HT-29 (cell line): ENCODE measurements around the gene EFNB2. TPM values are rescaled to one million over a fixed set of nuclear protein-coding genes. Genes with fewer than 3 reads are reported as not detected.

ENCODE experiments used
- DNase-seq: peaks from one replicate; pipeline ENCODE4 v3.0.0-alpha.2; 2015; ENCODE audit warnings: low spot score
- total RNA-seq: library from RNA; depleted of rRNA; stranded (reverse); fragments of >200 nt; shearing (Covaris generic); gene quantifications from 2 replicates; pipeline ENCODE4 v1.2.3, GENCODE V29; 2014; rRNA removed

Gene EFNB2
- total RNA-seq, 1 experiment from 2014 or later, result 31.0 TPM

DNA sequence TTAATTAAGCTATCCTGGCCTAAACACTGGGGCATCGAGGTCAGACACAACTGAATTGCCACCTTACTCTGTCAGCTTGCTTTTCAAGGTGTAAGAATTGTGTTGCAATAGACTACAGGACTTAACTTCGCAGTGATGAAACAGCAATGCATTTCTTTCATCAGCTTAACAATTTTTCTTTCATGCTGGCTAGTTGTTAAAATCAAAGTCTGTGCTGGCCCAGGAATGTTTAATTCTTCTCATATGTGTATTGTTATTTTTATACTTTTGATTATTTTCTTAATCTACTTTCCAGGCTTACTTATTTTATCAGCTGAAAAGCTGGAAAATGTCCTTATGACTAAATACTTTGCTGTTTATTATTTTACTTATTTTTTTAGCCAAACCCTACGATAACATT is 79.7 kb downstream of the EFNB2 start:
- DNase-seq, result no peak

DNA sequence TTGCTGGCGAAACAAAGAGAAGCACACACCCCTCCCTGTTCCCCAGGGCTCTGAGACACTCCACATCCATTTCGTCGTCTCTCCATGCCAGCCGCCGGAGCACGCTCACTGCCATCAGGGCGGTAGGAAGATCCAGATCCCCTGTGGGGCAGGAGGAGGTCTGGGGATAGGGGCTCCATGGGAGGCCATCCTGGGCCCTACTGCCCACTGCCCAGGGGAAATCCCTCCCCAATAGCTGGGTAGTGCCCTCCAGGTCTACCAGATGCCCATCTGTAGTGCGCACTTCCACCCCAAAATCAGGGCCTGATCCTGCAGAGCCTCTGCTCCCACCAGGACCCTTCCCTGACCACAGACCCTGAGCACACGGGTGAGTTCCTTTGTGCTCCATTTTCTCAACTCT is 80.3 kb downstream of the EFNB2 start:
- no peak for DNase-seq

DNA sequence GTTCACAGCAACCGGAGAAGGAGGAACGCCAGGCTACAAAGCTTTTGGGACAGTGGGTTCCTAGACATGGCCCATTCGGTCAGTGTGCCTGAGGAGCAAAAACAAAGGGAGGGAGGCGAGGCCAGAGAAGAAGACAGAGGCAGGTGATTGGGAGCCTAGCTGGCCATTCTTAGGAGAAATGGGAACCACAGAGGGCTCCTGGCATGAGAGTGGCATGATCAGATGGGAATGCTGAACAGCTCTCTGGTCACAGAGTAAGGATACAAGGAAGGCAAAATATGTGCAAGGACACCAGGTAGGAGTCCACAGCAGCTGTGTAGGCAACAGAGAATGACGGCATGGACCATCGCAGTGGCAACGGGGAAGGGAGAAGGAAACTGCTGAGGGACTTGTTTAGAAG is 82.4 kb downstream of the EFNB2 start:
- DNase-seq, result no peak

DNA sequence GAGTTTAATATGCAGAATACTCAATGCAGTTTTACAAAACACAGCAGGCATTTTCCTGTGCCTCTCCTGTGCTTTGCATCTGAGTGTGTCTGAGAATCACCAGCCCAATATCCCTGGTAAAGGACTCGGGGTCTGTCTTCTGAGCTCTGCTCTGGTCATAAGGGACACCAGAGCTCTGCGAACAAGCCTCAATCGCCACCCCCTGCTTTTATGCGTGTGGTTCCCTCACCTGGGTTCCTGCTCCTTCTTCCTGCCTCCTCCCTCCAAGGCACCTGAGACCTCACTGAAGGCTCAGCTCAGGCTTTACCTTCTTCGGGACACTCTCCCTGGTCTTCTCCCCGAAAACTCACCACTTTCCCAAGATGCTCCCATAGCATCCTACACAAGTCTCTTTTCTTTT is 84.5 kb downstream of the EFNB2 start:
- no peak for DNase-seq

DNA sequence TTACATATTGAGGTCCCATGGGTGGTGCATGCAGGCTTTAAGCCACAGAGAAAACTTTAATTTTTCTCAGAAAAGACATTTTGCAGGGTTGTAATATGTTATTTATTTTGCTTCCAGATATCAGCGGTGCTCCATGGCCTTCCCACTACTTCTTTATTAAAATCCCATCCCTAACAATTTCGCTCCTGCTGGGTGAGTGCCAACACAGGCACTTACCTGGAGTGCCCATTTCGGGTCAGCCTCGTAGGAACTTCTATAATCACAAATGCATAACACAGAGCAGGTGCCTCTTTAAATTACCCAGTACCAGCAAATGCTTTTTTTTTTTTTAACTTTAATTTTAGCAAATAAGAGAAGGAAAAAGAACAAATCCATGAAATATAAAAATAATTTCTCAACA is 86.4 kb downstream of the EFNB2 start:
- no peak for DNase-seq

DNA sequence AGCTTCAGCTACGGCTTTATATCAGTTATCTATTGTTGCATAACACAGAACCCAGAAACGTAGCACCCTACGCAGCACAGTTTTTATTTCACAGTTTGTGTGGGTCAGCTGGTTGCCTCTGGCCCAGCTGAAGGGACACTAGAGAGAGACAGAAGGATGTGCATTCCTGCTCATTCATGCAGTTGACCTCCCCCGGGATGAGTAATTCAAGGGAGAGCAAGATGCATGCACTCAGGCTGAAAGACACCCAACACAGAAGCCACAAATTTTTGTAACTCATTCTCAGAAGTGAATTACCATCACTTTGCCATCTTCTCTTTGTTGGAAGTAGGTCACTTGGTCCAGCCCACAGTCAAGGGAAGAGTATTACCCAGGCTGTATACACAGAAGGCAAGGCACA is 89.5 kb downstream of the EFNB2 start:
- DNase-seq, result no peak

DNA sequence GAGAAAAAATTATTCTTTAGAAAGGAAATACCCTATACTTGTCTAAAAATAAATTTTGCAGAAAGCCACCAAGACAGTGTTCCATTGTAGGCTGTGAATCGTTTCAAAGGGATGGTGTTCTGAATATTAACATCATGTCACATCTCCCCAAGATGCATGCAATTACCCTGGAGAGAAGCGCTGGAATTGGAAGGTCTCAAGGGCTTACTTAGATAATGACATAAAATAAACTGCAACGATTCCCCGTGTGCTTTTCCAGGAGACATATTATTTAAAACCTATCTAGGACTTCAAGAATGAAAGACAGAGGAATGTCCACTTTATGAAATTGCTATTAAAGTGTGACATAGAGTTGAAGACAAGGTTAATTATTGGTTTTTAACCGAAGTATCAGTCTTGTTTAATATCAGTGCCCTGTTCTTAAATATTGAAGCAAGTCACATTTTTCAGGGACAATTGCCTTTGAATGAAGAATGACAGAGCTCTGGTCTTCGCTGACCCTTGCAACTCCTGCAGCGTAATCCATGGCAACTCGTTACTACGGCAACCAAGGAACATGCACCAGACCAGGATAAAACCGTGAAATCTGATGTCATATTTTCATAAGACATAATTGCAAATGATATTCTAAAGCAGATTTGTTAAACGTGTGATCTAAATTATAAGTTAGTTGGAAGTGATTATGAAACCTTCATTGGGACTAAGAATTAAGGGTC is 91.7 kb downstream of the EFNB2 start:
- no peak for DNase-seq

DNA sequence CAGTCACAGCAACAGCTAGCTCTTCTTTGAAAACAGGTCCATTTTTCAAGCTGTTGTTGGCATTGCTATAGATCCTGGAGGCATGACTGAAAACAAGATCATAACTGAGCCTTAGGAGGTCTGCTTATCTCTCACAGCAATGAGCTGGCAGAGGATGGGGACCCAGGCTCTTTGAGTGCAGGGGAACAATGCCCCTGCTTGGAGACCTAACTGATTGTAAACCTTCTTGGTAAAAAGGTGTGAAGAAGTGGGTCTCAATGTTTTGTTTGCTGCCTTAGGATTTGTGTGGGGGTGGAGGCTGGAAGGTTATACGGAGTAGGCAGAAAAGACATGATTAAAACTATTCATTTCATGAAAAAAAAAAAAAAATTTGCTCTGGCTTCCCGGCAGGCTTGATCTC is 94.6 kb downstream of the EFNB2 start:
- no peak for DNase-seq

Other genes starting within 250 kb of the EFNB2 start
- gene ARGLU1, start 32.5 kb upstream of the EFNB2 start, total RNA-seq, result 105 and 116 TPM in 2 replicates